Medulla oblongata (tissue), 1 donor: ENCODE data around the gene MAGI1.
"Not testable (repeated sequence)": the region's sequence is repeated elsewhere in the genome, so short reads cannot be mapped to it uniquely, and the experiment has no call there.

Experiments
- DNase-seq: peaks from one replicate; pipeline ENCODE4 v3.0.0-alpha.2; 2015; ENCODE audit errors: extremely low spot score

The MAGI1 gene

DNA sequence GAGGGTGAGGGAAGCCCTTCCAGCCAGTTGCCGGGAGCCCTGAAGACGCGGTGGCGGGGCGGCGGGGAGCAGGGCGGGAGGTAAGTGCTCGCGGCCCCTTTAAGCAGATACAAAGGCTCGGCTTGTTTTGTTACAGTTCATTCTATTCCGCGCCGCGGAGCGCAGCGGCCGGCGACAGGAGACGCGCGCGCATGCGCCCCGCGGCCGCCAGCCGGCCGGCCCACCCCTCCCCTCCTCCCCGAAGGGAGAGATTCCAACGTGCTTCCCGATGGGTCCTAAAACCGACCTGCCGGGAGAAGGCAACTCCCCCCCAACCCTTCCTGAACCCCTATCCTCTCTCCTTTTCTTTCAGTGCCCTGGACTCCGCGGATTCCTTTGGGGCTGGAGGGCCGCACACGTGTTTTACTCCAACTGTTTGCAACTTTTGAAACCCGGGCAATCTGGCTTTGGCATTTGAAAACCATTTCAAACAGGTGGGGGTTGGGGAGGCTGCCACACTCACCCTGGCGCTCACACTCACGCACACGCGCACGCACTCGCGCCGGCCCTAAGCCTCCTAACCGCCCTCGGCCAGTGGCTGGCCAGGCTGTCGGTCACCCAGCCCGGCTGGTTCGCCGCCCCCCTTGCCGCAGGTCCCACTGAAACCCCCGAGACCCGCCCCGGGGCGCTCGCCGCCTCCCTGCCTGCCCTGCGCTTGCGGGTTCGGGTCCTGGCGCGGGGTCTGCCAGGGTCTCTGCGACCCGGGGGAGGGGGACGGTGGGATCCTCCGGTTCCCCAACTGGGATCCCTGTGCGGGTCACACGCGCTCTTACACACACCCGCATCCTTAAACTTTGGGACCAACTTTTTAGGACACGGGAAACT lies at the start of gene MAGI1:
Gene MAGI1 (minus strand): TSS at position 193 of the 864 bp plus-strand sequence. CDS start 610 bp downstream, outside the sequence.
- peak; percentile 96 for DNase-seq

DNA sequence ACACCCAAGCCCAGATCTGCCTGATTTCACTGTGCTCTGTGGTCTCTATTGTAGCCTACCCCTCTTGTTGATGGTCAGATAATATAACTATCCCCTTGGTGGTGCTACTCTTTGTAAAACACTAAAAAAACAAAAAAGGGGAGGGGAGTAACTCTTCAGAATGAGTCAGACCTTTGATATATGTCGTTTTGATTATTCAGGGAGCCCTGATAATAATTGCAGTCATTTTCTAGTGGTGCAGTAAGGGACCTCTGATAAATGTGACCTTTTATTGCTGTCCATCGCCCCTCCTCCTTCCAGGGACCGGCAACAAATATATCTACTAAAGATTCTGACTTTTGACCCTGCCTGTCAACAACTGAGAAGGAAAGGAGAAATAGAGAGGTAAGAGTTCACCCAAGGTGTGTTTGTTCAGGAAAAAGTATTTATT lies 45.1 kb upstream of the MAGI1 start:
- DNase-seq: no peak

DNA sequence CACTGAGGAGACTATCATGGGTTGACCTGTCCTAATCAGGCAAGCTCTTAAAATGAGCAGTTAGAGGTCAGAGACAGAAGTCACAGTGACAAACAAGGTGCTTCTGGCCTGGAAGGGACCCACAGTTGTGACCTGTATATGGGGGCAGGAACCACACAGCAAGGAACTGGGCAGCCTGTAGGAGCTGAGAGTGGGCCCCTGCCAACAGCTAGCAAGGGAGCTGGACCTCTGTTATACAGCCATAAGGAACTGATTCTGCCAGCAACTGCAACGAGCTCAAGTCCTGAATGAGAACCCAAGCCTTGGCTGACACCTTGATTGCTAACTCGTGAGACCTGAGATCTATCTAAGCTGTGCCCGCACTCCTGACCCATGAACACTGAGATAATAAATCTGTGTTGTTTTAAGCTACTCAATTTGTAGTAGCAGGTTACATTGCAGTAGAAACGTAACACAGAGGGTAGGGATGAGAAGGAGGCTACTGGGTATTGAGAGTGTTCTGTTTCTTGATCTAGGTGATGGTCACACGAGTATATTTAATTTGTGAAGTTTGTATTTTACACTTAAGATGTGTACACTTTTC lies 44.5 kb upstream of the MAGI1 start:
- DNase-seq: no peak

DNA sequence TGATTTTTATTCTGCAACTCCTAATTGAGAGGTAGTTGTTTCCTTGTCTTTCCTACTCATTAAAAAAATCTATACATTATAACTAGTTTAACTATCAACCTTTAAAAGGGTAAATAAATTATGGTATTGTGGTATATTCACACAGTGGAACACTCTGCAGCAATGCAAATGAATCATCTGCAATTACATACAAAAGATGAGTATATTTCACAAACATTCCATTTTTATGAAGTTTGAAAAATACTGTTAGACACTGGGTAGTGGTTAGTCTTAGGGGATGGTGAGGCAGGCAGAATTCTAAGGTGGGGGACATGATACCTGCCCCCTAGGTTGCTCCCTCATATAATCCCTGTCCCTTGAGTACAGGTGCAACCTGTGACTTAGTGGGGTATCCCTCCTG lies 44.0 kb upstream of the MAGI1 start:
- no peak for DNase-seq

- no peak for DNase-seq
Observed at GRCh38 chr3:66080167-66080566, 41.4 kb upstream of the MAGI1 start.

GRCh38 chr3:66077973-66078372 lies 39.3 kb upstream of the MAGI1 start:
- no peak for DNase-seq

- DNase-seq: no peak
Observed at GRCh38 chr3:66076861-66077470, 38.2 kb upstream of the MAGI1 start.

DNA sequence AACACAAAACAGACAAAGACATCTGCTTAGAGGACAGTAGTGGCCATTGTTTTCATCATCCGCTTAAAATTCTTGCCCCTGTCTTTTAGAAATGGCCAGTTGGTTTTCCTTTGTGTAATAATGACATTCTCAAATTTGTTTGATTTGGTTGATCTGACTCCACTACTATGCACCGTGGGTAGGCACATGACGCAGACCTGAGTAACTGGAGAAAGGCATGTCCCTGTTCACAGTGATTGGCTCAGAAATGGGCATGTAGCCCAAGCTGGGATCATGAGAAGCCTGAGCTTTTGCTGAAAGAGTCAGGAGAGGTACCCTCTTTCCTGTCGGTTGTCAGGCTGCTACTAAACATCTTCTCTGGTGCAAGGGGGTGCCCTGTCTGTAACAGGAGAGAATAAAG lies 36.6 kb upstream of the MAGI1 start:
- DNase-seq: no peak

- DNase-seq: no peak
Observed at GRCh38 chr3:66073464-66074141, 34.9 kb upstream of the MAGI1 start.

DNA sequence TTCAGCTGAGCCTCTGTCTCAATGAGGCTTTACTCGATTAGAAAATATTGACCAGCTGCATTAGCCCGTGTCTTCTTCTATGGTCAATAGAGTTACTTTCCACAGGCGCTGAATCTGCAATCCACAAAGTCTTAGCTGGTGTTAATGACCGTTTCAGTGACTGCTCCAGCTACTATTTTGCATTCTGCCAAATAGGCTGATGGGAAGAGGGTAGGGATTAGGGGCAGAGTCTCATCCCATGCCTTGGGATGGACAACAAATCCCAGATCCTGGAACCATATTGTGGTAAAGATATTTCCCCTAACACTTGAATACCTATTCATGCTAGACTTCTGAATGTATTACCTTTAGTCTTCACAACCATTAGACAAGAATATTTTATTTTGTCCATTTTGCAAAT lies 29.5 kb upstream of the MAGI1 start:
- DNase-seq: no peak

- no peak for DNase-seq
Observed at GRCh38 chr3:66066963-66067617, 28.4 kb upstream of the MAGI1 start.

DNA sequence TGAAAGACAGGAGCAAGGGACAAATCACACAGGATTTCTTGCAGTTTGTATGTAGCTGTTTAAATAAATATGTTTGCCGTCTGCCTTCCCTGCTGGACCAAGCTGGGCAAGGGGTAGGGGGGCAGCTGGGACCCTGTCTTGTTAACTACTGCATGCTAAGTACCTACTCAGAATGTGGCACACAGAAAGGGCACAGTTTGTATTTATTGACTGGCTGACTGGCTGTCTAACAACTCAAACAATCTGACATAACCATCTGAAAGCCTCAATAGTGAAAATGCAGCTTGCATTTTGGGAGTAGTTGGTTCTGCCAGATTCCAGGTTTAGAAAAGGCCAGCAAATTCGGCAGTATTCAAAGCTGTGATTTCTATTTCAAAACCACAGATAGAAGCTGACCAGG lies 16.6 kb upstream of the MAGI1 start:
- DNase-seq: no peak

DNA sequence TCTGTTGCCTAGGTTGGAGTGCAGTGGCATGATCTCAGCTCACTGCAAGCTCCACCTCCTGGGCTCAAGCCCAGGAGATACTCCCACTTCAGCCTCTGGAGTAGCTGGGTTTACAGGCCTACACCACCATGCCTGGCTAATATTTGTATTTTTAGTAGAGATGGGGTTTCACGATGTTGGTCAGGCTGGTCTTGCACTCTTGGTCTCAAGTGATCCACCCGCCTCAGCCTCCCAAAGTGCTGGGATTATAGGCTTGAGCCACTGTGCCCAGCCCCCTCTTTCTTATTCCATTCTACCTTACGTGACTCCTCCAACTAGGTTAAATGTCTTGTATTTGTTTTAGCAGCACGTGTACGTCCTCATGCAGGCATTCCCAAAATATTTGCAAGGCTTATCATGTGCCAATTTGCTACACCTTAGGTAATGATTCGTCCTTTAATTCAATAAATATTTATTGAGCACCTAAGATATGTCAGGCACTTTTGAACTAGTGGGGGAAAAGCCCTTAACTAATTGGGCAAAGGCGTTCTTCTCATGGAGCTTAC lies 14.9 kb upstream of the MAGI1 start:
- no peak for DNase-seq

DNA sequence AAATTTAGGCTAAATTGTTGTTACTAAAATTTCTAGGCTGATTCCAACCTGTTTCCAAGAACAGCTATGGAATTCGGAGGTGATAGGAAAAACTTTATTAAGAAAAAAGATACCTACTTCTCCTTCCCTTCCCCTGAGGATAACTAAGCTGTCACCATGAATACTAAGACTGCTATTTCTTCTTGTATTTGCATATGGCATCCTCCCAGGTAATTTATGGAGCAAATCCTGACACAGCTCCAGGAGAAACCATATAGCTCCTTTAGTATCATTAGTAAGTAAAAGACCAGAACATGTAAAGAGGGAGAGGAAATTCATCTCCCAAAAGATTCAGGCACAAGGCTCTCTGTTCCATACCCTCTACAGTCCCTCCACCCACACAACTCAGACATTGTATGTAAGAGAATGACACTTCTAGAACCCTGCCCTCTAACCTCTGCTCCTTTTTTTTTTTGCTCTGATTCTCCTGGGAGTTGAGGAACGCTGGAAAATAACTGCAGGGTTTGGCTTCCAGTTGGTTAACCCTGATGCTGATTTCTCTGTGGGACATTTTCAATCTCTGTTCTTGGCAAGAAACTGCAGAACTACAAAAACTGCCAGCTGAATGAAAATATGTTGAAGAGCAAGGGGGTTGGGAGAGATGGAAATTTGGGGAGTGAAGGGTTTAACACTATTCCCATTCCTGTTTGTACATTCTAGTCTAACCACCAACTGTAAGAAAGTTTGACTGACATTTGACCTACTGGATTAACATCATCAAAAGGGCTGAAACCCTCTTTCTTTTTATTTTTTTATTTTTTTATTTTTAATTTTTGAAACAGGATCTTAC lies 14.2 kb upstream of the MAGI1 start:
- DNase-seq: no peak

- DNase-seq: no peak
Observed at GRCh38 chr3:66050821-66051220, 12.1 kb upstream of the MAGI1 start.

- DNase-seq: no peak
Observed at GRCh38 chr3:66048051-66048395, 9.3 kb upstream of the MAGI1 start.

DNA sequence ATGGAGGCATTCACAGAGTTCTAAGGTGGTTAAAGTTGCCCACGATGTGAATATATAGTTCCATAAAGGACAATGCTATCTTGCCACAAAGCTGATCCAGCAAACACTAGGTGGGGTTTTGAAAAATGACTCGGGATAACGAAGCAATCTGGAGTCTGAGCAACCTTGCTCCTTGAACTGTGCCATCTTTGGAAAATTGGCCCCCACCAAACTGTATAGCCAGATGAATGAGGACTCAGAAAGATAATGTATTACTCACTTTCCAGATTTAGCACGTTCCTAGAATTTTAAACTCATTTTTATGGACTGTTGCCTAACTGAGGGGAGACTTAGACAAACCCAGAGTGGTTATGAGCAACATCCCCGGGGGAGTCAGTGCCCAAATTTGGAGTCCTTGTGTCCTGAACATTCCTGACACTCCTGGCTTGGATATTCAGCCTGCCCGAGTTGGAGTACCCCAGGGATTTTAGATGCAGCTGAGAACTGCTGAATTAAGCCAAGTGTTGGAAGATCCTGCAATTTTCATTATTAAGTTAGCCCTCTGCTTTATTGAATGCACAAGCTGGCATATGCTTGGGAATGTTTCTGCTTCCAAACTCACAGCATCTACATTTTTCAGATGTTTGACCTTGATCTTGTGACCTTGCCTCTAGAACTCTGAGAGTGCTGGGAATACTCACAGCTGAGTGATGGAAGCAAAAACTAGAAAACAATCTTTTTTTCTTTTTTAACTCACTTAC lies 8.8 kb upstream of the MAGI1 start:
- DNase-seq: no peak

DNA sequence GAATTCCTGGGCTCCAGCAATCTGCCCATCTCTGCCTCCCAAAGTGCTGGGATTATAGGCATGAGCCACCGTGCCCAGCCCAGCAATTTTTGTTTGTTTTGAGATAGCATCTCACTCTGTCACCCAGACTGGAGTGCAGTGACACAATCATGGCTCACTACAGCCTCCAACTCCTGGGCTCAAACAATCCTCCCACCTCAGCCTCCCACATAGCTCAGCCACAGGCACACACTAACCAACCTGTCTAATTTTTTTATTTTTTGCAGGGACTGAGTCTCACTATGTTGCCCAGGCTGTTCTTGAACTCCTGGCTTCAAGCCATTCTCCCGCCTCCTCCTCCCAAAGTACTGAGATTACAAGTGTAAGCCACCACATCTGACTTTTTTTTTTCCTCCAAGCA lies 7.6 kb upstream of the MAGI1 start:
- DNase-seq: not testable (repeated sequence)

DNA sequence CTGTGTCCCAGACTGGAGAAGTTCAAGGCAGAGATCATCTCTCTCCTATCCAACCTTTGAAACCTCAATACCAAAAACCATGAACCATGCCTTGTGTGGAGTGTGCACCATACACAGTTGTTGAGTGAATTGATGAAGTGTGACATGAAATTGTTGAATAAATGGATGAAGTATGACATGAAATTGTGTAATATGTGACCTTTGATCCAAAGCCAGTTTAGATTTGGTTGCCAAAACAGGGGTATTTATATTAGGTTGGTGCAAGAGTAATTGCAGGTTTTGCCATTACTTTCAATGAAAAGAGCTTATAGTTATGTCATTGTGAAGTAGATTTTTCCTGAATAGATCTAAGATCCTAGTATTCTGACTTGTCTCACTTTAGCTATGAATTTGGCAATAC lies 3.1 kb upstream of the MAGI1 start:
- no peak for DNase-seq

DNA sequence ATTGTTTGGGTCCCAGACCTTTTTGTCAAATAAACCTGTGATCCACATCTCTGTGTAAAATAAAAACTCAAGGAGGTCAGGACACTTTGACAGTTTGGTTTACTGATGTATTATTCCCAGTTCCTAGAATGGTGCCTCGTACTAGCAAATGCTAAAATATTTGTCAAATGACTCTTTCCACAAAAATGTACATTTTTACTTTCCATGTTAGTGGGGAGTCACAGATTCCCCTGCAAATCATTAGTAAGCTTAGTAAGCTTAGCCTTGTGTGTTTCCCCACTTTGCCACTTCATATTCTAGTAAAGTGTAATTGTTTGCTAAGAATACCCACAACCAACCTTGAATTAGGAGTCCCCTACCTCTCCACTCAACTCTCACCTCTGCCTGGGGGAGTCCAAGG lies 2.4 kb upstream of the MAGI1 start:
- no peak for DNase-seq
